HG03565 (cell line): ENCODE measurements around the gene DAB1.

Experiments used
- ATAC-seq: cut with Tn5 transposase; IDR thresholded peaks from one replicate; pipeline ENCODE4 v1.9.1; 2021; ENCODE audit warnings: mild to moderate bottlenecking, moderate library complexity; ENCODE audit not compliant: unreplicated experiment

The DAB1 gene

DNA sequence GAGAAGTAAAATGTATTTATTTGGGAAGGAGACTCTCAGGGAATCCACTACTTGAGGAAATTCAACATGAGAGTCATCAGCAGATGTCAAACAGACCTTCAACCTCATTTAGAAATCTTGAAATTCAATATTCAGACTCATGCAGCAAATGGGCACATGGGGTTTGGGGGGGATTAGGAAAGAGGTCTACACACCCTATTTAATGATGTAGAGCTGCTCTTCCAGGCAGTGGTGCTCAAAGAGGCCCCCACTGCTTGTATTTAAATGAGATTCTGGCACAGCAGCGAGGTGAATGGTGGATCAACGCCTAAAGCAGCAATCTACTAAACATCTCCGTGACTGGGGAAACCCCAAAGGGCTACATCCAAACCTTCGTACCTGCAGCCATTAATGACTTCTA lies 244.9 kb downstream of the DAB1 start:
- ATAC-seq = no peak

DNA sequence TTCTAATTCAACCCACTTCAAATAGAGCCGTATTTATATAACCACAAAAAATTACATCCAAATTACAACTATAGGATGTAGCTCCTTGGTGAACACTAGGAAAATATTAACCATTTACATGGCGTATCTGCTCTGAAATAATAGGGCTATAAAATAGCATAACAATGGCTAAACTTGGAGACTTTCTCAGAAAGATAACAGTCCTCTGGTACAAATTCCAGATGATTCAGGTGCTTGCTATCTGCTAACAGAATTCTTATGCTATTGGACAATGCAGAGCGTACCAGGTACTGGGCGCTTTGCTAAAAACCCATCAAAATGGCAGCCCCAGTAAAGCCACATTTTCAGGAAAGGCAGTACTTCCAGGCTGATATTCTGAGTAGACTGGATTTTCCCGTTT lies 248.4 kb downstream of the DAB1 start:
- ATAC-seq = no peak

DNA sequence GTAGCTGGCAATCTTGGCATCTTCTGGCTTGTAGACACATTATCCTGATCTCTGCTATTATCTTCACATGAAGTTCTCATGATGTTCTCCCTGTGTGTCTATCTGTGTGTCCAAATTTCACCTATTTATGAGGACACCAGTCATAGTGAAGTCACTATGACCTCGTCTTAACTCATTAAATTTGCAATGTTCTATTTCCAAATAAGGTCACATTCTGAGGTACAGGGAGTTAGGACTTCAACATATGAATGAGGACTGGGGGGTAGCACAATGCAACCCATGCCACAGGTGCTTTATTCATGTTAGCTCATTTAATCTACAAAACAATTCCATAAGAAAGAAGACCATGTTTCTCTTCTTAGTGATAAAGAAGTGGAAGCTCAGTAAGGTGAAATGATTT lies 251.8 kb downstream of the DAB1 start:
- no peak for ATAC-seq

DNA sequence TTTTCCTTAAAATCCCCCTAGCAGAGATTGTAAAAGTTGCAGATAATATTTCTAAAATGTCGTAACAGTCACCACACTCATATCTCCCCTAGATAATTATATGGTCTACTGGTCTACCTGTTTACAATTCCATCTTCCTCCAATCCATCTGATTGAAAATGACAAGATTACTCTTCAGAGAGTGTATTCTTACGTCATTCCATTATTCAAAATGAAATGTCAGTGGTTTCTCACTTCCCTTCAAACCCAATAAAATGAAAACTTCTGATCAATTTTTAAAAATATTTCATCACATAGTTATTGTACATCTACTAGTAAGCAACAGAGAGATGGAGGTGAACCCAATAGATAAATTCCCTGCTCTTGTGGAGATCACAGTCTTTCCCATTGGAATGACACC lies 255.9 kb downstream of the DAB1 start:
- no peak for ATAC-seq

DNA sequence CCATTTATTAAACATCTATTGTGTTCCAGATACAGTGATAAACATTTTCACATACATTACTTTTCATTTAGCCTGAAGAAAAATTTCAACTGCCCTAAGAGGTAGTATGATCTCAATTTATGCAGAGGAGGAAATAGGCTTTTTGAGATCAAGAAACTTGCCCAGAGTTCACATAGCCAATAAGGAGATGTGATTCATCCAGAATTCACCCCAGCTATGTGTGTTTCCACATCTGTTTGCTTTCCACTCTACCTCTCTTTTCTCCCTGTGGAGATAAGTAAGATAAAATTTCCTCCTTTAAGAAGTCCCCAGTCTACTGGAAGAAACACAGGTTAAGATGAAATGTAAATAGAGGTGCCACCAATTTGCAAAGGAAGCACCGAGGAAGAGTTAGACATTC lies 258.3 kb downstream of the DAB1 start:
- ATAC-seq = no peak

DNA sequence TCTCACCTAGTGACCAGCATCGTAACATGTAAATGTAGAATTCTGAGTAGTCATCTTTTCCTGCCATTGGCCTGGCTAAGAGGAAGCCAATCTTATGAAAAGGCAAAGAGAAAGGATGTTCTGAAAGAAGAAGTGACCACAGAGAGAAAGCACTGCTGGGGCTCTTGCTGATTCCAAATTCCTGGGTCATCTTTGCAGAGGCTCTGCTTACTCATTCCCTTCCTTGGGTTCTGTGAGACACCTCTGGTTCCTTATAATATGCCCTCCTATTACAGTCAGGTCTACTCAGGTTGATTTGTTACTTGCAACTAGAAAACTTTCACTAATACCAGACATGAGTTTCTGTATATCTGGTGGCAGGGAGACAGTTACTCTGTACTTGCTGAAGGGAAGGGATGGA lies 259.3 kb downstream of the DAB1 start:
- ATAC-seq = no peak

DNA sequence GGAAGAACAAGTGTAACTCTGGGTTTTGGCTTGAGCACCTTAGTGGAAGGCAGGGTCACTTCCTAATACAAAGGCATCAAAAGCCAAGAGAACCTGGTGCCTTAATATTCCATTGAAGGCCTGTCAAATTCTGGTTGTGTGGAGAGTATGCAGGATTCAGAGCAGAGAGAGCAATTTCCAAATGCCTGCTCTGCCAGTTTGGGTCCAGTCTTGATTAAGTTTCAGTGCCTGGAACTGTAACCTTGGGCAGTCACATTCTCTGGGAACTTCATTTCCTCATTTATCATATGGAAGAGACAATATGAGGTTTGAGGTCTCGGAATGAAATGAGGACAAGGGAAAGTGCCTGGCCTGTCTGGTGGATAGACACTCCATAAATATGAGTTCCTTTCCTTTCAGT lies 260.1 kb downstream of the DAB1 start:
- ATAC-seq = no peak

DNA sequence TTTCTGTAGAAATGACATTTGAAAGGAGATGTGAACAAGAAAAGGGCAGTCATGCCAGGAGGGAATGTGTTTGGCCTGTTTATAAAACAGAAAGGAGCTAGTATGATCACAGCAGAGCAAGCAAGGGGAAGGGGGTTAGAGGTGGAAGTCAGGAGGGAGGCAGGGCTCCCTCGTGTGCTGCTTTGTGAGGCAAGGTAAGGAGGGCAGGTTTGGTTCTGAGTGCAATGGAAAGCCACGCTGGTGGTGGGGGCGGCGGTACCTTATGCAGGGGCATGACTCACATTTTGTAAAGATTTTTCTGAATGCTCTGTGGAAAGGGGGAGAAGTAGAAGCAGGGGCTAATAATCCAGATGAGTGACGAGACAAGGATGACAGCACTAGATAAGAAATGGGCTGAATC lies 260.5 kb downstream of the DAB1 start:
- no peak for ATAC-seq

DNA sequence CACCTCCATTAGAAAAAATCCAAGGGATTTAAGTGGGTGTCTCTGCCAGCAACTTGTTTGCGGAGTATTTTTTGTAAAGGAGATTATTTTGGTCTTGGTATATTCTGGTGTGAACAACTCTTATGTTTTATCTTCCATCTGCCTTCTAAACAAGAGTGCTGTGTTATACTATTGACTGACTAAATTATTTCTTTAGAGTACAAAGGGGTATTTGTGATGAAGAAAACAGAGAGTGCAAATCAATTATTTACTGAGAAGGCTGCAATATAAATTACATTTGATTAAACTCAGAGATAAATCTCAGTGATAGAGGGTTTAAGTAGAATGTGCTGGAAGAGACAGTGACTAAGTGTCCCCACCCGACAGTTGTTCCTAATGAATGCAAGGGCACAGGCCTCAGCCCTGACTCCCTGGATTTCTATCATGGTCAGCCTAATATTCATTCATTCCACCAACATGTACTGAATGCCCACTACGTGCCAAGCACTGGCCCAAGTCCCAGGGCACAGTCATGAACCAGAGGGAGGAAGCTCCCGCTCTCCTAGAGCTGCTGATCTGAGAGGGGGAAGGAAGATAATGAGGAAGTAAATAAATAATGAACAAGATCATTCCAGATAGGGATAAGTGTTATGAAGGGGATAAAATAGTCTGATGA lies 261.1 kb downstream of the DAB1 start:
- no peak for ATAC-seq

DNA sequence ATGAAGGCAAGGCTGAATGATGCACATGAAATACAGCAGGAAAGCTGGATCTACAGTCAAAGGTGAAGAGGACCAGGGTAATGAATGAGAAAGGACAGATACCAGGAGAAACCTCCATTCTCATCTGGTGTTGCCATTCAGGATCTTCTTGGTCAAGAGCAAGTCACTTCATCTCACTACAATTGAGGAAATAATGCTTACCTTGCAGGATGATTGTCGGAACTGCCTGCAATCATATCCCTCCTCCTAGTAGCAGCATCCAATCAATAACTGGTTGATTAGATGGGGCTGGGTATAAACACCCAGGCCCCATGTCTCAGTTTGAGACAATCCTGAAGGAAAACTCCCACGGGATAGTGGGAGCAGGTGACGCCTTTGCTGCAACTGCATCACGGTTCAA lies 263.3 kb downstream of the DAB1 start:
- no peak for ATAC-seq

DNA sequence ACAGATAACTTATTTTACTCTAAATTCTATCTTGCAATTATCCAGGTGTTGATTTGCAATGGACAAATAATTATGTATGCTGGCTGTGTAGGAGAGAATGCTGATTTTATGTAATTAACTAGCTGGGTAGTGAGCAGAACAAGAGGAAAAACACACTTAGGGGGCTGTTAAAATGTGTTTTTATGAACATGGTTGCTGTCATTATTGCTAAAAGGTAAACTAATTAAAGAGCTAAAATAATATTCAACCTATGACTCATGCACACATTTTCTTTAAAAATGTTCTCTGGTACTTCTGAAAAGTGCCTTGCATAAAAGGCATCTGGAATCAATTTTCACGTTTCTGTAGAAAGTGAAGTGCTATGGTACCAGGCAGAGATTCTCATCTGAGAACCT lies 265.3 kb downstream of the DAB1 start:
- ATAC-seq = no peak

DNA sequence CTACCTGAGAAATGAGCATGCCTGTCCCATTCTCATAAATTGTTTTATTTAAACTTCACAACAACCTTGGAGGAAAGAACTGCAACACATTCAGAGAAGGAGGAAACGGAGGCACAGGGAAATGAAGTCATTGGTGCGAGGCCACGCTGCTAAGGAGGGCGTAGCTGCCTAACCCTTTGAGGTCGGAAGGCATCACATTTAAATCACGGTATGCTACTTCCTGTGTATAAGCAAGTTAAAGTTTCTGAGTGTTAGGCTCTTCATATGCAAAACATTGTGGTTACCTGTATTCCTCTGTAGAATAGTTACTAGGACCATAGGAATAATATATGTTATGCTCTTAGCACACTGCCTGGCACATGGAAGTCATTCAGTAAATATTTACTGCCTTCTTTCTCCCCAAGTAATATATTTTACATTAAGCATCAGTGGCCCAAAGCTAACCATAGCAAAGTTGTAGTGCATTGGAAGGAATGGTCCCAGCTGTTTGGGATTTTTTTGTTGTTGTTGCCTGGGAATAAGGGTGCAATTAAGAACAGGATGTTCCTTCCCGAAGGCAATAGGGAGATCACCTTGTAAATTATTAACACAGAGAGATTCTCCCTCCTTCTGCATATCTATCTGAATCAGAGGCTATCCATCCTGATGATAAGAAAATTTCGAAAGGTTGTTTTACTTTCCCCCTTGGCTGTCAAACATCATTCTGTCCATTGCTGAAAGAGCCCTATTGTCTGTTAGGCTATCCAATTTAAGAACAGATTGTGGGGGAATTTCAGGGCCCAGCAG lies 265.8 kb downstream of the DAB1 start:
- ATAC-seq = peak; percentile 64

DNA sequence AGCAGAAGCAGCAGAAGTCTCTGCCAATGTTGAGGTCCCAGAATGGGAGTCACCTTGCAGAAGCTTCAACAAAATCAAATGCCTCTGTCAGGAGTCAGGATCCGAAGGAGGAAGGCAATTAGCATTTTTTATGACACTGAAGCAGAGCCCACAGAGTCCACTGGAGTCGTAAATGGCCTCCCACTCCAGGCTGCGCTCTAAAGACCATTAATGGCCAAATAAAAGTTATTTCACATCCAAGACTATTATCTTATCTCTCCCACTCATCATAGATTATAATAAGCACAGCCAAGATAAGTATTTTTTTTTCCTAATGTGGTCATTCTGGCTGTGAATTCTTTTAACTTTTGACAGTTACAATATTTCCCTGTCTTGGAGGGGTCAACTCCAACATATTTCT lies 267.0 kb downstream of the DAB1 start:
- ATAC-seq = no peak

DNA sequence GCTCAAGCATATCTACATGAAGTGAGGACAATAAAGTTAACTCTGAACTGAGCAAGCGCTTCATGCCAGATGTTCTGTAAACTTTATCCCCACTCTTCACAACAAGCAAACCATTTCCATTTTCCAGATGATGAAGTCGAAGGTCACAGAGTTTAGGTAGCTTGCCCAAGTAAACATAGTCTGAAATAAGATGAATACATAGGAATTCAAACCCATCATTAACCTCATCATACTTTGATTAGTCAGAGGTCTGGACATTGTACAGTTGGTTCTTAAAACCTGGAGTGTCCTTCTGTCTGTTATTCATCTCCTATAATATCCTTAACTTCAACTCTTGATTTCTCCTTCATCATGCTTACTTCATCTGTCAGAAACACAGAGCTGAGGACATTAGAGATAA lies 277.8 kb downstream of the DAB1 start:
- no peak for ATAC-seq

DNA sequence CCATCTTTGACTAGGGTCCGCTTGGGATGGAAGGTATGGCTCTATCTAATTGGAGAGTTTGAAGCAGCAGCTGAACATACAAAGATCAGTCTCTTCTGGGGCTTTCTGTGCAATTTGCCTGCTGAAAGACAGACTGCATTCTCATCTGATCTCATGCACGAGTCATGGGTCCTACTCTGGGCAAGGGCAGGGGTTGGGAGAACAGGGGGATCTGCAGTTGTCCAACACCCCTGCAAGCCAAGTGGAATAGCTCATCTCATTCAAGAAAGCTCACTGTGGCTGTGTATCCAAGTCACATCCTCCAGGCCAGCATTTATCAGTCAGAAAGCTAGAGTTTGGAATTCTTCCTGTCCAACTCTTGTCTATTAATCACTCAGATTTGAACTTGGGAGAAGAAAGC lies 280.9 kb downstream of the DAB1 start:
- ATAC-seq = no peak

DNA sequence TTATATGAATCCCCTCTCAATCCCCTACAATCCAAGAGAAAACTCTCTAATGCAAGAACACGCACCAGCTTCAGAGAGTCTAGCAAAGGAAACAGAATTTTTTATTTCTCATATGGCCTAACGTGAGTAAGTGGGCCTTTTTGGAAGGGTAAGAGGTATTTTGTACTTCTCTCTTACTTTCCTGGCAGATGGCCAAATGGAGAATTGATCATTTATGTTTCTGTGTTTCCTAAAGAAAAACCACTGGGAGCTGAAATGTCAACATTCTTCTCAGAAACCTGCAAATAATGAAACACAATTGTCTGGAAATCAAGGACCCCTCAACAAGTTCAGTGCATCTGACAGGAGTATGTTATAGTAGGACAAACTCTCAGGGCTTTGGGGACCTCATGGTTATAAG lies 281.7 kb downstream of the DAB1 start:
- no peak for ATAC-seq

DNA sequence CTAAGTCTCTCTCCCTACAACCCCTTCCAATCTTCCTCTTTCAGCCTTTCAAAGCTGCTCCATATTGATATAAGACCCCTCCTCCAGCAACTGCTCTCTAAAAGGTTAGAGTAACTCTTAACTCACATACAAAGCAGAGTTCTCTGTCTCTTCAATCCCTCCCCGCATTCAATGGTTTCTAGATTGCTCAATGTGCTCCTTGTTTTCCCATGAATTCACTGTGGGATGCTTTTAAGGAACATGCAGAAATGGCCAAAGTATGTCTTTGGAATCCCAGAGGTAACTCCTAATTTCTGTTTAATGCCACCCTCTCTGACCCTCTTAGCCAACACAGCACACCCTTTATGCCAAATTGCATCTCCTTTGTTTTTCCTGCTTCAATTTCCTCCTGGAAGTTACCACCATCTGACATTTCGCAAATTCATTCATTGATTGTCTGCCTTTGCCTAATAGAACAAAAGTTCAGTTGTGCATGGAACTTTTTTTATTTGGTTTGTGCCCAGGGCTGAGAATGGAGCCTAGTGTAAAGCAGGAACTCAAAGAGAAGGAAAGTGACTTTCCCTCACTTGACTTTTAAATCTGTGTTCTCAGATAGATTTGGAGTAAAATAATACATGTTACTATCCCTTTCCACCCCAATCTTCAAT lies 285.3 kb downstream of the DAB1 start:
- no peak for ATAC-seq

DNA sequence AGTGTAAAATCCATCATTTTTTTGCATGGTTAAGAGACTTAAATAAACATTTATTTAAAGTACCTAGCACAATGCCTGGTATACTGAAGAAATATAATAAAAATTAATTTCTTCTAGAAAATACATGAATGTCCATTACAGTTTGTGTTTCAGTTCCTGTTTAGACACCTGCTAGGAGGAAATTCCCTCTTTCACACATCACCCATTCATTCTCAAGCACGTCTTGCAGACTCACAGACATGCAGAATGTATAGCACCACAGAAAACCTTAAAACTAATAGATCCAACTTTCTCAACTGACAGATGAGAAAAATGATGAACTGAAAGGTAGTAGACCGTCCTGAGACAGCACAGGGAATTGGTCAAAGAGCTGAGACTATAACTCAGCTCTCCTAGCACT lies 285.9 kb downstream of the DAB1 start:
- ATAC-seq = peak; percentile 76

DNA sequence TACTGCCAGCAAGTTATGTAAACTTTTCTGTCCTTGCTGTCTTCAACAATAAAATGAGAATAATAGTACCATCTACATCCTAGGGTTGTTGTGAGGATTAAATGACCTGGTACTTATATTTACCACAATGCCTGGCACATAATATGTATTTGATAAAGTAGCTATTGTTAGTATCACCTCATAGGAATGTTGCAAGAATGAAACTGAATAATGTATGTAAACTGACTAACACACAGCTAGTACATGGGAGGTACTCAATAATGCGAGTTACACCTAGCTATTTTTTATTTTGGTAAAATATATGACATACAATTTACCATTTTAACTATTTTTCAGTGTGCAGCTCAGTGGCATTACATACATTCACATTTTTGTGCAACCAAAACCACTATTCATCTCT lies 289.1 kb downstream of the DAB1 start:
- ATAC-seq = no peak

DNA sequence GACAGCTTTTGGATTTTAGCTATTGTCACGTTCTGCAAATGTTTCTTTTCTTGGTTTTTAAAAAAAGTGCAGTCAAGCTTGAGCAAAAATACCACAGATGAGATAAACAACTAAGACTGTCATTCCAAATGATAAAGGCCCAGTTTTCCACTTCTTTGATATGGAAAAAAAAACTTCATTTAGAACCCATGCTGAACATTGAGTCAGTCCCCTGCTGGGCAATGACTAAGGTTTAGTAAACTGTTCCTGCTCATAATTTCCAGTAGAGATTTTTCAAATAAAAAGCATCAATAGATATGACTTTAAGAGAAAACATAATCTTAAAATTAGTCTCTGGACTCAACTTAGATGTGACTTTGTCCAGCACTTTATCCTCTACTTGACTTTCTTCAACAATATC lies 290.2 kb downstream of the DAB1 start:
- ATAC-seq = no peak

DNA sequence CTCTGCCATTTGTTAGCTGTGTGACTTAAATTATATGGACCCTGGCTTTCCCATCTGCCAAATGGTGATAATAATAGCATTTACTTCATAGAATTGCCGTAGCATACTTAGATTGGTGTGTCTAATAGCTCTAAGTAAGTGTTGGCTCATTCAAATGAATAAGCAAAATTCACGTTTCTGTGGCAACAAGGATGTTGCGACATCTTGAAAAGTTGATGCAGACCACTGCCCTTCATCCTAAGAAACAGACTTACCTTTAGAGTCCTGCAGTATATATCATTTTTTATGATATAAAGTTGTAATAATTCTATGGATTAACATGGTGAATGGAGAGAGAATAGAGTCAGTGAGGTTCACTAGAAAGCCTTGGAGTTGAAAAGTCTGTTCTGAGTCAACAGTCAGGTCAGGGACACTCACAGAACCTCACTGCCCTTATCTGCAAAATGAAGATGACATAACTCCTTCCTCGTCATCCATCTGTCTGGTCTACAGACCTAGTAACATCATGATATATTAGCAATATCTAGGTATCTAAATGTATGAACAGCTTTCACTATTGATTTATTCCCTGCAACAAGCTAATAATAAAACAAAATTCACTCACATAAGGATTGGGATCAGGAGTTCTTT lies 290.8 kb downstream of the DAB1 start:
- ATAC-seq = no peak
